Measurements from ENCODE around the gene PTHLH.

DNA sequence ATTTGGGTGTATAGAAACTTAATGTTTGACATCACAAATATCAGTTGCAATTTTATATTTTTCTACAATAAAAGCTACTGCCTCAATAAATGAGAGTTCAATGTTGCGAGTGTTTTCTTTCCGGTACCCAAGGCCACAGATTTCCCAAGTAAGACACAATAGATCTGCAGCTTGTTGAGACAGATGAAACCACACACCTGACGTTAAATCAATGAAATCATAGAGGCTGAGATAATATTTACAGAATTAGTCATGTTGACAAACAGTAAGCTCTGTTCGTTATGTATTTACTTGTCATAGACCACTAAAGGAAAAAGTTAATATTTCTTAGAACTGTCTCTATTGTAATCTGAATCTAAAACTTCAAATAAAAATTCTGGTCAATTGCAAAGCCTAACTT lies 49.2 kb upstream of the PTHLH start:
- TF ChIP-seq YY1 (IDR thresholded peaks at IDR 0.05; ENCODE audit: insufficient read depth, insufficient read length) (no peak), SUZ12 (IDR thresholded peaks at IDR 0.05; ENCODE audit: extremely low read depth, insufficient read depth, insufficient read length) (no peak)

Data from NT2/D1 (cell line).